Hepatocyte (in vitro differentiated cells): ENCODE measurements around the gene DOCK3. TPM values are rescaled to one million over a fixed set of nuclear protein-coding genes. Genes with fewer than 3 reads are reported as not detected.
"Not testable (repeated sequence)": the region's sequence is repeated elsewhere in the genome, so short reads cannot be mapped to it uniquely, and the experiment has no call there.

Experiments
- DNase-seq: peaks from one replicate; pipeline ENCODE4 v3.0.0-alpha.2; 2016; ENCODE audit warnings: low spot score
- H2AFZ ChIP-seq: fragments of 200-600 bp; sonication (generic); 2 replicates; pipeline ENCODE4 v1.6.0; 2016; ENCODE audit warnings: antibody characterized with exemption, mild to moderate bottlenecking
- H3K27ac ChIP-seq: fragments of 200-600 bp; sonication (generic); 2 replicates; pipeline ENCODE4 v1.5.1; 2016; ENCODE audit warnings: mild to moderate bottlenecking
- H3K27me3 ChIP-seq: fragments of 200-600 bp; sonication (generic); 2 replicates; pipeline ENCODE4 v1.6.1; 2016
- H3K36me3 ChIP-seq: fragments of 200-600 bp; sonication (generic); replicated peaks from 2 replicates; pipeline ENCODE4 v1.5.1; 2016; ENCODE audit warnings: low read depth; ENCODE audit not compliant: insufficient read depth
- H3K4me1 ChIP-seq: fragments of 200-600 bp; sonication (generic); 2 replicates; pipeline ENCODE4 v1.5.1; 2016; ENCODE audit warnings: mild to moderate bottlenecking, moderate library complexity; ENCODE audit not compliant: insufficient read depth
- H3K4me2 ChIP-seq: fragments of 200-600 bp; sonication (generic); 2 replicates; pipeline ENCODE4 v1.6.0; 2016
- H3K4me3 ChIP-seq: fragments of 200-600 bp; sonication (generic); 2 replicates; pipeline ENCODE4 v1.5.1; 2016; ENCODE audit warnings: mild to moderate bottlenecking
- H3K79me2 ChIP-seq: fragments of 200-600 bp; sonication (generic); 2 replicates; pipeline ENCODE4 v1.6.0; 2017; ENCODE audit warnings: mild to moderate bottlenecking
- H3K9me2 ChIP-seq: fragments of 200-600 bp; sonication (generic); replicated peaks from 2 replicates; pipeline ENCODE4 v1.6.0; 2017; ENCODE audit warnings: mild to moderate bottlenecking; ENCODE audit not compliant: insufficient read depth
- H3K9me3 ChIP-seq: fragments of 200-600 bp; sonication (generic); 2 replicates; pipeline ENCODE4 v1.5.1; 2016; ENCODE audit warnings: low read depth, mild to moderate bottlenecking
- H4K20me1 ChIP-seq: fragments of 200-600 bp; sonication (generic); 2 replicates; pipeline ENCODE4 v1.6.0; 2016; ENCODE audit warnings: mild to moderate bottlenecking; ENCODE audit not compliant: insufficient read depth, poor library complexity, severe bottlenecking
- EZH2 ChIP-seq: fragments of 200-600 bp; sonication (generic); IDR thresholded peaks from 2 replicates; pipeline ENCODE4 v1.6.1; 2016; ENCODE audit warnings: antibody characterized with exemption, mild to moderate bottlenecking, borderline replicate concordance
- EZH2phosphoT487 ChIP-seq: fragments of 200-600 bp; sonication (generic); IDR thresholded peaks from one replicate; pipeline ENCODE4 v1.6.1; 2018; ENCODE audit warnings: antibody characterized with exemption, mild to moderate bottlenecking, low read depth, moderate library complexity; ENCODE audit not compliant: unreplicated experiment, severe bottlenecking
- WGBS: methylation state at CpG from one replicate; pipeline ENCODE4 v1.1.6; 2016; ENCODE audit warnings: low lambda C conversion rate; ENCODE audit errors: missing lambda C conversion rate; 5-methylcytosine and 5-hydroxymethylcytosine counted together
- polyA plus RNA-seq: library from polyadenylated mRNA; unstranded; fragments of >200 nt; fragmentation: Nextera tagmentation; extraction: Ambion mirVana; gene quantifications from 2 replicates; pipeline ENCODE4 v1.2.1, GENCODE V29; 2016
- total RNA-seq: library from RNA; depleted of rRNA; stranded (reverse); fragments of >200 nt; gene quantifications from 2 replicates; pipeline ENCODE4 v1.2.3, GENCODE V29; 2014
- TF ChIP-seq, protein P1 (sequence below): fragments of 200-600 bp; sonication (generic); IDR thresholded peaks from 2 replicates; pipeline ENCODE4 v1.5.1; 2016; ENCODE audit warnings: antibody characterized with exemption, mild to moderate bottlenecking; ENCODE audit not compliant: poor library complexity

Gene DOCK3
- total and polyA plus RNA-seq, 2 experiments from 2014 or later = 0.77 to 1.6 TPM

DNA sequence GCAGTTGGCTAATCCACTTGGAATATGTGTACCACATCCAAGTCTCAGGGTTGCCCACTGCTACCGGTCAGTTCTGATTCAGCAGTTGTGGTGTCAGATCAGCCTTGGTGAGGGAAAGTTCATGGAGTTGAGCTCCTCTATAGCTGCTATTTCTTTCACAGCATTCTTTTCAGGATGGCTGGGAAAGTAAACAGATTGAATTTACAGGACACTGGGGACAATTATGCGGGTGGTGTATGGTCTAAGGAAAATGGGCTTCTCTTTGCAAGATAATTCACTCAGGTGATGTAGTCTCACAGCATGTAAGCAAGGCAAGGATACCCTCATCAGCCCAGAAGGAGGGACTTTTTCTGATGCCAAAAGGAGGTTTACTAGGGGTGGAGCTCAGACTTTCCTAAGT is 249.9 kb downstream of the DOCK3 start:
- no peak overlapping the region for H3K4me3 ChIP-seq
- DNase-seq = no peak
- no peak overlapping the region for H3K27ac ChIP-seq
- TF ChIP-seq EZH2phosphoT487 = no peak
- TF ChIP-seq, protein P1, sequence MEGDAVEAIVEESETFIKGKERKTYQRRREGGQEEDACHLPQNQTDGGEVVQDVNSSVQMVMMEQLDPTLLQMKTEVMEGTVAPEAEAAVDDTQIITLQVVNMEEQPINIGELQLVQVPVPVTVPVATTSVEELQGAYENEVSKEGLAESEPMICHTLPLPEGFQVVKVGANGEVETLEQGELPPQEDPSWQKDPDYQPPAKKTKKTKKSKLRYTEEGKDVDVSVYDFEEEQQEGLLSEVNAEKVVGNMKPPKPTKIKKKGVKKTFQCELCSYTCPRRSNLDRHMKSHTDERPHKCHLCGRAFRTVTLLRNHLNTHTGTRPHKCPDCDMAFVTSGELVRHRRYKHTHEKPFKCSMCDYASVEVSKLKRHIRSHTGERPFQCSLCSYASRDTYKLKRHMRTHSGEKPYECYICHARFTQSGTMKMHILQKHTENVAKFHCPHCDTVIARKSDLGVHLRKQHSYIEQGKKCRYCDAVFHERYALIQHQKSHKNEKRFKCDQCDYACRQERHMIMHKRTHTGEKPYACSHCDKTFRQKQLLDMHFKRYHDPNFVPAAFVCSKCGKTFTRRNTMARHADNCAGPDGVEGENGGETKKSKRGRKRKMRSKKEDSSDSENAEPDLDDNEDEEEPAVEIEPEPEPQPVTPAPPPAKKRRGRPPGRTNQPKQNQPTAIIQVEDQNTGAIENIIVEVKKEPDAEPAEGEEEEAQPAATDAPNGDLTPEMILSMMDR = no peak
- no peak for TF ChIP-seq EZH2
- no peaks in the 10 kb centered on the region for H3K9me2 ChIP-seq
- H3K4me2 ChIP-seq = no peak overlapping the region
- no peaks in the 10 kb centered on the region for H3K79me2 ChIP-seq
- no peaks in the 10 kb centered on the region for H4K20me1 ChIP-seq
- WGBS = 74% methylated on average over 2 of the region's 2 CpGs
- H3K27me3 ChIP-seq = no peaks in the 10 kb centered on the region
- peaks cover 3% of the 10 kb centered on the region for H3K4me1 ChIP-seq
- no peaks in the 10 kb centered on the region for H3K9me3 ChIP-seq
- H2AFZ ChIP-seq = no peak overlapping the region
- no peaks in the 10 kb centered on the region for H3K36me3 ChIP-seq

DNA sequence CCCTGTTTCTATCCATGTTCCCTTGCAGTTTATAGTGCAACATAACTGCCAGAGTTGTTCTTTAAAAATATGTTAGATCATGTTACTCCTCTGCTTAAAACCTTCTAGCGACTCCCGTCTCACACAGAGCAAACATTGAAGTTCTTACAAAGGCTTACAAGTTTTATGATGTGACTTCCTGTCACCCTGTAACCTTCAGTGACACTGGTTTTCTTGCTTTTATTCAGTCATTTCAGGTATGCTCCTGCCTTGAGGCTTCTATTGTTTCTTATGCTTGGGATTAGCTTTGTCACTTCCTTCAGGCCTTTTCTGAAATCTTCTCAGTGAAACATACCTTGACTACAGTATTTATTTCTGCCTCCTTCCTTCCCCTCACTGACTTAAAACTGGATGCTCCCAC is 252.1 kb downstream of the DOCK3 start:
- Histone ChIP-seq H3K36me3 (no peaks in the 10 kb centered on the region), H3K27ac (no peak overlapping the region), H3K4me3 (no peak overlapping the region), H4K20me1 (no peaks in the 10 kb centered on the region), H3K4me1 (peaks cover 3% of the 10 kb centered on the region), H3K9me2 (no peaks in the 10 kb centered on the region), H3K27me3 (no peaks in the 10 kb centered on the region), H3K79me2 (no peaks in the 10 kb centered on the region), H3K4me2 (no peak overlapping the region), H2AFZ (no peak overlapping the region), H3K9me3 (no peaks in the 10 kb centered on the region)
- DNase-seq = no peak
- TF ChIP-seq, protein P1 = no peak
- TF ChIP-seq EZH2 = no peak
- TF ChIP-seq EZH2phosphoT487 = no peak
- WGBS = 11% methylated on average over 2 of the region's 2 CpGs

DNA sequence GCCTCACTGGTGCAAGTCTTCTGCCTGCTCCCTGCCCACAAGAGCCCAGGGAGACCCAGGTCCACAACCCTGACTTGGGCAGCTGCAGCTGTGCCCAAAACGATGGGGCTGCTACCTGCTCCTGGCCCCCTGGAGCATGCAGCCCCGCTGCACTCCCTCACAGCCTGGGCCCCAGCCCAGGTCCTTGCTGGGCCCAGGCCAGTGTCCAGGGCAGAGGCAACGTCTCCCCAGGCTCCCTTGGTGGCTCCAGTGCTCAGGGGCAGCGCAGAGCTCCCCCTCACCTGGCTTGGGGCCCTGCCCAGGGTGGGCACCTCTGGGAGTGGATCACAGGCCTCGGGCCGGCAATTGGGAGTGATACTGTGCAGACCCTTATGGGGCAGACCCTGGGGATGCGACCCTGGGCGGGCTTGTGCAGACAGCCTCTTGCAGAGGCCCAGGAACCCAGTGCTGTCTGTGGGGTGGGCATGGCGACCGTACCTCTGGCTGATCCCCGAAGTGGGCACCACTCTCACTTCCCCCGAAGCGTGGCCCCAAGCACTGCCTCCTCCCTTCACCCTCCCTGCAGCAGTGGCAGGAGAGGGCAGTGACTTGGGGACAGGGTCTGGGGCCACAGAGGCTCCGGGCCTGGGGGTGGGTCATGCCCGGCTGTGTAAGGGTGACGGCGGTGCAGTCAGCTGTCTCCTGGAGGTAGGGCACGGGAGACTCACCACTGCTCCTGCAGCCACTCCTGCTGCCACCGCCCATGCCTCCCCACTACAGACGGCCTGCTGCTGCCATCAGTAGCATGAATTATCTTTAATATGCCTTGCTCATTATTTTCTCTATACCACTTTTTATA is 255.9 kb downstream of the DOCK3 start:
- Histone ChIP-seq H3K4me2 (no peak overlapping the region), H3K27me3 (no peaks in the 10 kb centered on the region), H3K4me3 (no peak overlapping the region), H3K9me2 (no peaks in the 10 kb centered on the region), H3K9me3 (no peaks in the 10 kb centered on the region), H3K36me3 (no peaks in the 10 kb centered on the region), H3K27ac (no peak overlapping the region), H4K20me1 (no peaks in the 10 kb centered on the region), H3K79me2 (no peaks in the 10 kb centered on the region), H3K4me1 (peaks cover 3% of the 10 kb centered on the region), H2AFZ (no peak overlapping the region)
- no peak for TF ChIP-seq EZH2
- TF ChIP-seq, protein P1 = no peak
- TF ChIP-seq EZH2phosphoT487 = no peak
- WGBS = 94% methylated on average over 18 of the region's 20 CpGs
- no peak for DNase-seq

DNA sequence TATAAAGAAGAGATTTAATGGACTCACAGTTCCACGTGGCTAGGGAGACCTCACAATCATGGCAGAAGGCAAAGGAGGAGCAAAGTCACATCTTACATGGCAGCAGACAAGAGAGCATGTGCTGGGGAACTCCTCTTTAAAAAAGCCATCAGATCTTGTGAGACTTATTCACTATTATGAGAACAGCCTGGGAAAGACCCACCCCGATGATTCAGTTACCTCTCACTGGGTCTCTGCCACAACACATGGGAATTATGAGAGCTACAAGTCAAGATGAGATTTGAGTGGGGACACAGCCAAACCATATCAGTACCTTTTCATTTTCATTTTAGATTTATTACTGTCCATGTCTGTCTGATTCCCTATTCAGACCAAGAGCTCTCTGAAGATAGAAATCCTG is 258.2 kb downstream of the DOCK3 start:
- WGBS = 83% methylated on average over 2 of the region's 2 CpGs
- H3K4me1 ChIP-seq = not testable (repeated sequence)

More for the DNA sequence above, 258.2 kb downstream of the DOCK3 start:
- H3K4me3 ChIP-seq, H3K27me3 ChIP-seq, H4K20me1 ChIP-seq, H3K4me2 ChIP-seq, H3K79me2 ChIP-seq, H3K9me2 ChIP-seq, H3K36me3 ChIP-seq, H3K27ac ChIP-seq, H2AFZ ChIP-seq, DNase-seq, H3K9me3 ChIP-seq: not testable (repeated sequence)
